Osteoblast (primary cell): ENCODE measurements around the gene OPN4. TPM values are rescaled to one million over a fixed set of nuclear protein-coding genes. Genes with fewer than 3 reads are reported as not detected.
A peak's percentile ranks its signal among the peaks of the same experiment; 100 is the strongest.

Source experiments
- DNase-seq: peaks from one replicate; pipeline ENCODE4 v3.0.0; 2011; ENCODE audit warnings: low spot score, mixed read lengths; ENCODE audit not compliant: insufficient read length; ENCODE audit errors: missing footprints
- H2AFZ ChIP-seq: 2 replicates; pipeline ENCODE4 v1.6.0; 2011; ENCODE audit warnings: mild to moderate bottlenecking, low read length
- H3K27ac ChIP-seq: 2 replicates; pipeline ENCODE4 v1.5.1; 2011; ENCODE audit warnings: mild to moderate bottlenecking, low read depth, low read length, moderate library complexity
- H3K27me3 ChIP-seq: 2 replicates; pipeline ENCODE4 v1.6.0; 2012; ENCODE audit warnings: mild to moderate bottlenecking, control low read depth, inconsistent platforms, low read length, moderate library complexity; ENCODE audit not compliant: insufficient read depth
- H3K36me3 ChIP-seq: 2 replicates; pipeline ENCODE4 v1.5.1; 2011; ENCODE audit warnings: mild to moderate bottlenecking, low read length, control low read depth, moderate library complexity; ENCODE audit not compliant: insufficient read depth
- H3K4me1 ChIP-seq: 2 replicates; pipeline ENCODE4 v1.5.1; 2011; ENCODE audit warnings: mild to moderate bottlenecking, low read length, control low read depth, moderate library complexity; ENCODE audit not compliant: insufficient read depth
- H3K4me2 ChIP-seq: 2 replicates; pipeline ENCODE4 v1.6.0; 2011; ENCODE audit warnings: mild to moderate bottlenecking, low read length; ENCODE audit not compliant: insufficient read depth
- H3K4me3 ChIP-seq: fragments of 200-600 bp; sonication (generic); 3 replicates; pipeline ENCODE4 v1.5.1; 2012; ENCODE audit warnings: mild to moderate bottlenecking, low read length, inconsistent platforms; ENCODE audit not compliant: insufficient read depth
- H3K79me2 ChIP-seq: 2 replicates; pipeline ENCODE4 v1.6.0; 2012; ENCODE audit warnings: mild to moderate bottlenecking, low read length, control low read depth, inconsistent platforms; ENCODE audit not compliant: insufficient read depth
- H3K9me3 ChIP-seq: 2 replicates; pipeline ENCODE4 v1.5.1; 2011; ENCODE audit warnings: low read depth, low read length, control low read depth
- H4K20me1 ChIP-seq: 2 replicates; pipeline ENCODE4 v1.6.0; 2012; ENCODE audit warnings: mild to moderate bottlenecking, low read length, control low read depth; ENCODE audit not compliant: insufficient read depth
- CTCF ChIP-seq: IDR thresholded peaks from 2 replicates; pipeline ENCODE4 v1.5.1; 2011; ENCODE audit warnings: mild to moderate bottlenecking, low read depth, low read length, moderate library complexity; ENCODE audit errors: extremely low read depth
- total RNA-seq: library from RNA; depleted of rRNA; stranded (reverse); fragments of >200 nt; gene quantifications from 2 replicates; pipeline ENCODE4 v1.2.3, GENCODE V29; 2012

Gene OPN4
- total RNA-seq, 1 donor: not detected

- Histone ChIP-seq H3K27me3 (no peaks in the 10 kb centered on the region), H3K4me1 (no peaks in the 10 kb centered on the region), H3K4me3 (no peak overlapping the region), H3K4me2 (no peak overlapping the region), H3K27ac (no peak overlapping the region), H3K79me2 (no peaks in the 10 kb centered on the region), H2AFZ (no peak overlapping the region), H3K9me3 (no peaks in the 10 kb centered on the region), H3K36me3 (no peaks in the 10 kb centered on the region), H4K20me1 (no peaks in the 10 kb centered on the region)
- DNase-seq: no peak
- no peak for TF ChIP-seq CTCF
Observed at GRCh38 chr10:86681722-86682386, 27.5 kb downstream of the OPN4 start.

GRCh38 chr10:86682675-86683074, 28.3 kb downstream of the OPN4 start:
- DNase-seq: no peak
- H4K20me1 ChIP-seq: no peaks in the 10 kb centered on the region
- no peak overlapping the region for H2AFZ ChIP-seq
- TF ChIP-seq CTCF: no peak
- H3K4me3 ChIP-seq: no peak overlapping the region
- peaks cover 6% of the 10 kb centered on the region for H3K4me1 ChIP-seq
- H3K27ac ChIP-seq: no peak overlapping the region
- no peaks in the 10 kb centered on the region for H3K27me3 ChIP-seq
- H3K4me2 ChIP-seq: no peak overlapping the region
- no peaks in the 10 kb centered on the region for H3K79me2 ChIP-seq
- H3K9me3 ChIP-seq: no peaks in the 10 kb centered on the region
- H3K36me3 ChIP-seq: no peaks in the 10 kb centered on the region

- peak; percentile 94 for DNase-seq
- Histone ChIP-seq H3K4me1 (peaks cover 19% of the 10 kb centered on the region), H3K27me3 (no peaks in the 10 kb centered on the region), H3K27ac (no peak overlapping the region), H3K9me3 (no peaks in the 10 kb centered on the region), H2AFZ (peak overlapping the region; percentile 35), H3K79me2 (no peaks in the 10 kb centered on the region), H3K36me3 (no peaks in the 10 kb centered on the region), H3K4me2 (no peak overlapping the region), H3K4me3 (no peak overlapping the region), H4K20me1 (no peaks in the 10 kb centered on the region)
- TF ChIP-seq CTCF: peak; percentile 35
Observed at GRCh38 chr10:86684331-86685097, 30.2 kb downstream of the OPN4 start.

- Histone ChIP-seq H3K36me3 (no peaks in the 10 kb centered on the region), H3K4me2 (no peak overlapping the region), H3K79me2 (no peaks in the 10 kb centered on the region), H3K27me3 (no peaks in the 10 kb centered on the region), H4K20me1 (no peaks in the 10 kb centered on the region), H3K4me1 (peaks cover 19% of the 10 kb centered on the region), H3K4me3 (no peak overlapping the region), H3K27ac (no peak overlapping the region), H2AFZ (no peak overlapping the region), H3K9me3 (no peaks in the 10 kb centered on the region)
- DNase-seq: no peak
- no peak for TF ChIP-seq CTCF
Observed at GRCh38 chr10:86685416-86685815, 31.1 kb downstream of the OPN4 start.
